Neural crest cell (in vitro differentiated cells): ENCODE measurements around the gene SRRD. TPM values are rescaled to one million over a fixed set of nuclear protein-coding genes. Genes with fewer than 3 reads are reported as not detected.

Experiments used
- DNase-seq: peaks from one replicate; pipeline ENCODE4 v3.0.0; 2021; ENCODE audit warnings: low read depth, mixed read lengths, low spot score
- H3K27ac Mint-ChIP-seq: one replicate; pipeline ENCODE4 v1.8.0; 2021; ENCODE audit warnings: mild to moderate bottlenecking, mixed read lengths; ENCODE audit not compliant: unreplicated experiment
- H3K27me3 Mint-ChIP-seq: 2 replicates; pipeline ENCODE4 v1.8.0; 2021; ENCODE audit warnings: low read depth, mild to moderate bottlenecking, mixed read lengths
- H3K36me3 Mint-ChIP-seq: 2 replicates; pipeline ENCODE4 v1.8.0; 2021; ENCODE audit warnings: low read depth, mild to moderate bottlenecking, mixed read lengths
- H3K4me1 Mint-ChIP-seq: 2 replicates; pipeline ENCODE4 v1.8.0; 2021; ENCODE audit warnings: mixed read lengths
- H3K4me3 Mint-ChIP-seq: one replicate; pipeline ENCODE4 v1.8.0; 2021; ENCODE audit warnings: mild to moderate bottlenecking, mixed read lengths
- H3K9me3 Mint-ChIP-seq: 2 replicates; pipeline ENCODE4 v1.8.0; 2021; ENCODE audit warnings: mixed read lengths
- CTCF ChIP-seq: fragments of 200-600 bp; sonication (generic); conservative IDR thresholded peaks from 2 replicates; pipeline ENCODE4 v1.5.0; 2021; ENCODE audit warnings: antibody characterized with exemption, mild to moderate bottlenecking
- total RNA-seq: library from RNA; stranded (reverse); gene quantifications from 2 replicates; pipeline ENCODE4 v1.2.1, GENCODE V29; 2021

The SRRD gene
- total RNA-seq, 1 donor from 2014 or later: 30.8 TPM

- Mint-ChIP-seq H3K4me1 (peaks cover 21% of the 10 kb centered on the region), H3K27ac (no peak overlapping the region), H3K36me3 (peaks cover 7% of the 10 kb centered on the region), H3K4me3 (peak overlapping the region; percentile 39), H3K9me3 (no peaks in the 10 kb centered on the region), H3K27me3 (no peaks in the 10 kb centered on the region)
- peak; percentile 80 for DNase-seq
- TF ChIP-seq CTCF: peak; percentile 84
Observed at GRCh38 chr22:26461188-26461810, 22.4 kb upstream of the SRRD start.

GRCh38 chr22:26462051-26462450 is 21.6 kb upstream of the SRRD start:
- H3K27me3 Mint-ChIP-seq: no peaks in the 10 kb centered on the region
- no peak for TF ChIP-seq CTCF

GRCh38 chr22:26462641-26463040 is 21.0 kb upstream of the SRRD start:
- Mint-ChIP-seq H3K4me3 (no peak overlapping the region), H3K4me1 (peaks cover 21% of the 10 kb centered on the region), H3K27me3 (no peaks in the 10 kb centered on the region), H3K9me3 (no peaks in the 10 kb centered on the region), H3K36me3 (peaks cover 7% of the 10 kb centered on the region), H3K27ac (no peak overlapping the region)
- TF ChIP-seq CTCF: no peak
- no peak for DNase-seq

More at GRCh38 chr22:26462051-26462450, 21.6 kb upstream of the SRRD start:
- H3K9me3 Mint-ChIP-seq: no peaks in the 10 kb centered on the region
- no peak overlapping the region for H3K27ac Mint-ChIP-seq
- peaks cover 7% of the 10 kb centered on the region for H3K36me3 Mint-ChIP-seq
- no peak overlapping the region for H3K4me3 Mint-ChIP-seq
- H3K4me1 Mint-ChIP-seq: peaks cover 21% of the 10 kb centered on the region
- DNase-seq: no peak

- TF ChIP-seq CTCF: no peak
- Mint-ChIP-seq H3K27me3 (no peaks in the 10 kb centered on the region), H3K4me3 (no peak overlapping the region), H3K36me3 (peaks cover 7% of the 10 kb centered on the region), H3K27ac (peak overlapping the region; percentile 96), H3K4me1 (peaks cover 21% of the 10 kb centered on the region), H3K9me3 (no peaks in the 10 kb centered on the region)
- DNase-seq: no peak
Observed at GRCh38 chr22:26463101-26463661, 20.5 kb upstream of the SRRD start.

GRCh38 chr22:26463688-26464087 is 20.0 kb upstream of the SRRD start:
- no peak for TF ChIP-seq CTCF
- H3K4me1 Mint-ChIP-seq: peaks cover 21% of the 10 kb centered on the region
- no peak overlapping the region for H3K4me3 Mint-ChIP-seq

More at GRCh38 chr22:26463688-26464087, 20.0 kb upstream of the SRRD start:
- peaks cover 7% of the 10 kb centered on the region for H3K36me3 Mint-ChIP-seq
- DNase-seq: no peak
- peak overlapping the region; percentile 96 for H3K27ac Mint-ChIP-seq
- no peaks in the 10 kb centered on the region for H3K27me3 Mint-ChIP-seq
- no peaks in the 10 kb centered on the region for H3K9me3 Mint-ChIP-seq
